Measurements from ENCODE around the gene SERPINE3.

DNA sequence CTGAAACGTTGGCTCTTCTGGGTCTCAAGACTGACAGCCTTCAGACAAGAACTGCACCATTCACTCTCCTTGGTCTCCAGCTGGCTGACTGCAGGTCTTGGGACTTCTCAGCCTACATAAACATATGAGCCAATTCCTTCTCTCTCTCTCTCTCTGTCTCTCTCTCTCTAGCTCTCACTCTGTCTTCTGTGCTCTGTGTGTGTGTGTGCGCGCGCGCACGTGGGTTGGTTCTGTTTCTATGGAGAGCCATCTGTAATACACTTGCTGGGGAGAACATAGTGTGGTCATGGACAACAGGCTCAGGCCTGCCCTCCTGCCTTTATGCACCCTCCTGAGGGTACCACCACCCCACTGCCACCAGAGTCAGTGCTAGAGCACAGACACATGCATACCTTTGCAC is 13.7 kb upstream of the SERPINE3 start:
- TF ChIP-seq CTCF (IDR thresholded peaks at IDR 0.05) (no peak), POLR2A (IDR thresholded peaks at IDR 0.05) (no peak)

All from testis (tissue), 2 donors.